Measurements from ENCODE around the gene ZNF529. TPM values are rescaled to one million over a fixed set of nuclear protein-coding genes. Genes with fewer than 3 reads are reported as not detected.

The ZNF529 gene
- total and polyA plus RNA-seq, 2 of the 13 experiments (the other 11 are each of a cell fraction or from before 2014, with no cell fraction given): 9.3 to 10.6 TPM

- no peak for TF ChIP-seq AKAP8 (CRISPR knock-in tag; IDR thresholded peaks at IDR 0.05)
- TF ChIP-seq CCDC6 (CRISPR knock-in tag; IDR thresholded peaks at IDR 0.05): no peak
- TF ChIP-seq MED13 (CRISPR knock-in tag; IDR thresholded peaks at IDR 0.05): no peak
- TF ChIP-seq SIN3A (IDR thresholded peaks at IDR 0.05; ENCODE audit: borderline replicate concordance, low read depth, low read length): peak; percentile 97
- no peak for TF ChIP-seq SRY (CRISPR knock-in tag; IDR thresholded peaks at IDR 0.05)
- no peak for TF ChIP-seq CEBPZ (IDR thresholded peaks at IDR 0.05; ENCODE audit: low read length)
- no peak for TF ChIP-seq ATF1 (CRISPR knock-in tag; IDR thresholded peaks at IDR 0.05)
- peak; percentile 70; the same call in 1 of the 2 replicates for TF ChIP-seq HBP1 (CRISPR knock-in tag; IDR thresholded peaks at IDR 0.05; ENCODE audit: low read depth)
- TF ChIP-seq POGZ (CRISPR knock-in tag; IDR thresholded peaks at IDR 0.05): 0 out of 2 replicates have a peak, but pooled peaks have one; percentile 3
- no peak for TF ChIP-seq BCLAF1 (IDR thresholded peaks at IDR 0.05)
- 0 out of 2 replicates have a peak, but pooled peaks have one; percentile 37 for TF ChIP-seq ZBTB7A (CRISPR knock-in tag; IDR thresholded peaks at IDR 0.05)
- peak; percentile 59 for TF ChIP-seq FOSL2 (CRISPR knock-in tag; IDR thresholded peaks at IDR 0.05)
- no peak for TF ChIP-seq ZBTB1 (CRISPR knock-in tag; IDR thresholded peaks at IDR 0.05; ENCODE audit: borderline replicate concordance)
- no peak; the same call in 1 of the 2 replicates for TF ChIP-seq ZNF543 (CRISPR knock-in tag; IDR thresholded peaks at IDR 0.05)
- no peak for TF ChIP-seq ZSCAN22 (CRISPR knock-in tag; IDR thresholded peaks at IDR 0.05)
- TF ChIP-seq ZNF142 (CRISPR knock-in tag; IDR thresholded peaks at IDR 0.05): no peak
- TF ChIP-seq ZMYM3 (CRISPR knock-in tag; IDR thresholded peaks at IDR 0.05): no peak
Measured at GRCh38 chr19:36604656-36605100, 31.6 kb upstream of the ZNF529 start (continued).

Data from HepG2 (cell line).